ENCODE results near the gene GLIS2.

The GLIS2 gene

GRCh38 chr16:4362476-4363135 is 46.7 kb downstream of the GLIS2 start:
- peaks cover 10% of the 10 kb centered on the region for H3K36me3 ChIP-seq (ENCODE audit: insufficient read depth, low read length)
- H3K9me3 ChIP-seq (ENCODE audit: low read length), result no peaks in the 10 kb centered on the region
- H3K27me3 ChIP-seq (ENCODE audit: control insufficient read depth in 1 of 2, insufficient read depth in 2 of 2, low read length in 2 of 2), result no peaks in the 10 kb centered on the region
- H3K9ac ChIP-seq (ENCODE audit: low read length), result no peak overlapping the region
- no peak overlapping the region for H3K4me3 ChIP-seq (ENCODE audit: low read depth in 1 of 2, low read length in 2 of 2)
- H3K27ac ChIP-seq (ENCODE audit: low read depth, low read length), result no peak overlapping the region
- H3K4me1 ChIP-seq (ENCODE audit: insufficient read depth, low read length), result peaks cover 4% of the 10 kb centered on the region

- Histone ChIP-seq H3K27ac (ENCODE audit: low read depth, low read length) (no peak overlapping the region), H3K4me3 (ENCODE audit: low read depth in 1 of 2, low read length in 2 of 2) (no peak overlapping the region), H3K36me3 (ENCODE audit: insufficient read depth, low read length) (peaks cover 10% of the 10 kb centered on the region), H3K9ac (ENCODE audit: low read length) (no peak overlapping the region), H3K27me3 (ENCODE audit: control insufficient read depth in 1 of 2, insufficient read depth in 2 of 2, low read length in 2 of 2) (no peaks in the 10 kb centered on the region), H3K9me3 (ENCODE audit: low read length) (no peaks in the 10 kb centered on the region), H3K4me1 (ENCODE audit: insufficient read depth, low read length) (peaks cover under 1% of the 10 kb centered on the region)
Observed at GRCh38 chr16:4364196-4365013, 48.5 kb downstream of the GLIS2 start.

DNA sequence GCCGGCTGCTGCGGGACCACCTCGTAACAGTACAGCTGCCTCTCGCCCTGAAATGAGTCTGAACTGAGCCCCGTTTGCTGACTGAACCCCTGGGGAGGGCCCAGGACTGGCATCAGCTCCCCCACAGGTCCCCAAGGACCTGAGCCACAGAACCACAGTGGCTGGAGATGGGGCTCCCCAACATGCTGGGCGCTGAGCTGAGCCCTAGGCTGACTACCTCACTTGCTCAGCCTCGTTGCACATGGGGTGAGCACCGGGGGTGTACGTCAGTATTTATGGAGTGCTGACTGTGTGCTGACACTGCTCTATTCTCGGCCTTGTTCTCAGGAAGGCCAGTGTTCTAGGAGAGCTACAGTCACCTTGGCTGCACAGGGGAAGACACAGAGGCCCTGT is 49.1 kb downstream of the GLIS2 start:
- Histone ChIP-seq H3K27me3 (ENCODE audit: control insufficient read depth in 1 of 2, insufficient read depth in 2 of 2, low read length in 2 of 2) (no peaks in the 10 kb centered on the region), H3K36me3 (ENCODE audit: insufficient read depth, low read length) (peaks cover 8% of the 10 kb centered on the region), H3K9me3 (ENCODE audit: low read length) (no peaks in the 10 kb centered on the region), H3K4me3 (ENCODE audit: low read depth in 1 of 2, low read length in 2 of 2) (no peak overlapping the region), H3K4me1 (ENCODE audit: insufficient read depth, low read length) (peaks cover 2% of the 10 kb centered on the region), H3K27ac (ENCODE audit: low read depth, low read length) (no peak overlapping the region), H3K9ac (ENCODE audit: low read length) (no peak overlapping the region)

DNA sequence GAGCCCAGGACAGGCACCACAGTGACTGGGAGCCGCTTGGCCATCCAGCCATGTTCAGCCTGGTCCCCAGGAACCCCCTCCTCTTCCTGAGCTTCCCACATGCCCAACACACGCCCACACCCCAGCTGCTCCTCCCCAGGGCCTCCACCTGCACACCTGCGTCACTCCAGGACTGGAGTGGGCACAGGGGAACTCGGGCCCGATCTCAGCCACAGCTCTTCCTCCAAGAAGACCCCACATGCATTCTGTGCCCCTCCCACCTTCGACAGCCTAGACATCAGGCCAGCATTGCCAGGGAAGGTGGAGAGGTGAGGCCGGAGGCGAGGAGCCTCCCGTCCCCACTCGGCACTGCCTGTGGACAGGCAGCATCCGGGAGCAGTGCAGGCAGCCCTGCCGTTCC is 49.7 kb downstream of the GLIS2 start:
- H3K4me3 ChIP-seq (ENCODE audit: low read depth in 1 of 2, low read length in 2 of 2), result no peak overlapping the region
- no peaks in the 10 kb centered on the region for H3K27me3 ChIP-seq (ENCODE audit: control insufficient read depth in 1 of 2, insufficient read depth in 2 of 2, low read length in 2 of 2)
- no peak overlapping the region for H3K9ac ChIP-seq (ENCODE audit: low read length)
- no peaks in the 10 kb centered on the region for H3K9me3 ChIP-seq (ENCODE audit: low read length)
- peaks cover 4% of the 10 kb centered on the region for H3K4me1 ChIP-seq (ENCODE audit: insufficient read depth, low read length)
- H3K27ac ChIP-seq (ENCODE audit: low read depth, low read length), result no peak overlapping the region
- H3K36me3 ChIP-seq (ENCODE audit: insufficient read depth, low read length), result peaks cover 6% of the 10 kb centered on the region

DNA sequence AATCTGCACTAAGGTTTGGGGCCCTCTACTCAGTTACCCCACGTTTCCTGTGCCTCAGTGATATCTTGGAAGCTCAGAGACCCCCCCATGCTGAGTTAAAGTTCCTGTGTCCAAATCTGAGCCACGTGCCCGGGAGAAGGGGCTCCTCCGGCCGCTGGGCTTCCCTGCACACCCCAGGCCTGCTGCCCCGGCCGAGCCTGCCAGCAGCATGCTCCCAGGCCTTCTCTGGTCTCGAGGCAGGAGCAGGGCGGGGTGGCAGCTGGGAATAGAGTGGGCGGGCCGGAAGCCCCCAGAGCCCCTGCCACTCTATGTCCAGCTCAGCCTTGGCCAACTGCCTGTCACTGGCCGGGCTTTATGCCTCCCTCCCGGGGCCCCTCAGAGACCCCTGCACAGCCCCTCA is 50.1 kb downstream of the GLIS2 start:
- no peak overlapping the region for H3K27ac ChIP-seq (ENCODE audit: low read depth, low read length)
- H3K27me3 ChIP-seq (ENCODE audit: control insufficient read depth in 1 of 2, insufficient read depth in 2 of 2, low read length in 2 of 2), result no peaks in the 10 kb centered on the region
- no peak overlapping the region for H3K9ac ChIP-seq (ENCODE audit: low read length)
- no peaks in the 10 kb centered on the region for H3K9me3 ChIP-seq (ENCODE audit: low read length)
- H3K36me3 ChIP-seq (ENCODE audit: insufficient read depth, low read length), result peaks cover 6% of the 10 kb centered on the region
- H3K4me3 ChIP-seq (ENCODE audit: low read depth in 1 of 2, low read length in 2 of 2), result no peak overlapping the region
- peaks cover 6% of the 10 kb centered on the region for H3K4me1 ChIP-seq (ENCODE audit: insufficient read depth, low read length)

DNA sequence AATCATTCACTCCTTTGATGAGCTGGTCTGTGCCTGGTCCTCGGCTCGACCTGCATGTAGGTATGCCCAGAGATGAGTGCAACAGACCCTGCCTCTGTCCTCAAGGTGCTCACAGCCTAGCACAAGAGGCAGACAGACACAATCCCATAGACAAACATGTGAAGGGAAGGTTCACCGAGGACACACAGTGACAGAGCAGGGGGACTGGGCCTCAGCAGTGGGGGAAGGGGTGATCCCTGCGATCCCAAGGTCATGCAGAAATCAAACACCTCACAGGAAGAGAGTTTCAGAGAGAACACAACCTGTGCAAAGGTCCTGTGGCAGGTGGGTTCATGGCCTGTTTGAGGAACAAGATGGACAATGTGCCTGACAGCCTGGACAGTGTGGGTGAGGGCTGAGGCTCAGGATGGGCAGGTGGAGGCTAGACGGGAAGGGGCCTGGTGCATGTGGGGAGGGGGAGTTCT is 51.6 kb downstream of the GLIS2 start:
- H3K27ac ChIP-seq (ENCODE audit: low read depth, low read length), result no peak overlapping the region
- peaks cover 6% of the 10 kb centered on the region for H3K36me3 ChIP-seq (ENCODE audit: insufficient read depth, low read length)
- no peaks in the 10 kb centered on the region for H3K27me3 ChIP-seq (ENCODE audit: control insufficient read depth in 1 of 2, insufficient read depth in 2 of 2, low read length in 2 of 2)

DNA sequence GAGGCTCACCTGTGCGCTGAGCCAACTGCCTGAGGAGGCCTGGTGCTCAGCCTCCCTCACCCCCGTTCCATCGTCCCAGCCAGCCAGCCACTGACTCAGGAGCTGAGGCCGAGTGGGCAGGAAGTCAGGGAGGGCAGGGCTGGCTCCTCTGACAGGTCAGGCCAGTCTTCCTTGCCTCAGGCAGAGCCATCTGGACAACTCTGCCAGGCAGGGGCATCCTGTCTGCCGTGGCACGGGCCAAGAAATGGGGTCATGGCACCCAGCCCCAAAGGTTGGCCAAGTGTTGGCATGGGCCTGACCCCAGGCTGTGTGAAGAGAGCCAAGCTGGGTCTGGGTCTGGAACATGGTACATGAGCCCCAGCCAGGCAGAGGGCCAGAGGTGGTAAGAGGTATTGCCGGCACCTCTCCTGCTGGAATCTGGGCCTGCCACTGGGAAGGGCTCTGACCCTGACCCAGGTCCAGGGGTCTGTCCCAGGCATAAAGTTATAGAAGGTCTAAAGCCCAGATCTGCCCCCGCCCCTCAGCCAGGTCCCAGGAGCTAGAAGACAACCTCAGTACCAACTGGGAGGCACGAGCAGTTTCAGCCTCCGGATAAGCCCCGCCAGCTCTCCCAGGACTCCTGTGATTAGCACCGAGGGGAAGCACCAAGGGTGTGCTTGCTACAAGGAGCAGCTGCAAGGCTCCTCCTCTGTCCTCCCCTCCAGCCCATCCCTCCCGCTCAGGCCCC is 53.3 kb downstream of the GLIS2 start:
- Histone ChIP-seq H3K4me1 (ENCODE audit: insufficient read depth, low read length) (peaks cover 29% of the 10 kb centered on the region), H3K27ac (ENCODE audit: low read depth, low read length) (no peak overlapping the region), H3K9ac (ENCODE audit: low read length) (no peak overlapping the region), H3K27me3 (ENCODE audit: control insufficient read depth in 1 of 2, insufficient read depth in 2 of 2, low read length in 2 of 2) (no peaks in the 10 kb centered on the region), H3K36me3 (ENCODE audit: insufficient read depth, low read length) (peaks cover 3% of the 10 kb centered on the region), H3K9me3 (ENCODE audit: low read length) (no peaks in the 10 kb centered on the region), H3K4me3 (ENCODE audit: low read depth in 1 of 2, low read length in 2 of 2) (no peak overlapping the region)

More for the DNA sequence above, 51.6 kb downstream of the GLIS2 start:
- no peak overlapping the region for H3K9ac ChIP-seq (ENCODE audit: low read length)
- no peak overlapping the region for H3K4me3 ChIP-seq (ENCODE audit: low read depth in 1 of 2, low read length in 2 of 2)
- H3K4me1 ChIP-seq (ENCODE audit: insufficient read depth, low read length), result peaks cover 12% of the 10 kb centered on the region
- H3K9me3 ChIP-seq (ENCODE audit: low read length), result no peaks in the 10 kb centered on the region

- H3K27me3 ChIP-seq (ENCODE audit: control insufficient read depth in 1 of 2, insufficient read depth in 2 of 2, low read length in 2 of 2), result no peaks in the 10 kb centered on the region
- no peak overlapping the region for H3K9ac ChIP-seq (ENCODE audit: low read length)
- no peaks in the 10 kb centered on the region for H3K36me3 ChIP-seq (ENCODE audit: insufficient read depth, low read length)
- H3K4me1 ChIP-seq (ENCODE audit: insufficient read depth, low read length), result peaks cover 39% of the 10 kb centered on the region
- no peak overlapping the region for H3K4me3 ChIP-seq (ENCODE audit: low read depth in 1 of 2, low read length in 2 of 2)
- no peaks in the 10 kb centered on the region for H3K9me3 ChIP-seq (ENCODE audit: low read length)
- H3K27ac ChIP-seq (ENCODE audit: low read depth, low read length), result no peak overlapping the region
Observed at GRCh38 chr16:4370151-4370550, 54.3 kb downstream of the GLIS2 start.

DNA sequence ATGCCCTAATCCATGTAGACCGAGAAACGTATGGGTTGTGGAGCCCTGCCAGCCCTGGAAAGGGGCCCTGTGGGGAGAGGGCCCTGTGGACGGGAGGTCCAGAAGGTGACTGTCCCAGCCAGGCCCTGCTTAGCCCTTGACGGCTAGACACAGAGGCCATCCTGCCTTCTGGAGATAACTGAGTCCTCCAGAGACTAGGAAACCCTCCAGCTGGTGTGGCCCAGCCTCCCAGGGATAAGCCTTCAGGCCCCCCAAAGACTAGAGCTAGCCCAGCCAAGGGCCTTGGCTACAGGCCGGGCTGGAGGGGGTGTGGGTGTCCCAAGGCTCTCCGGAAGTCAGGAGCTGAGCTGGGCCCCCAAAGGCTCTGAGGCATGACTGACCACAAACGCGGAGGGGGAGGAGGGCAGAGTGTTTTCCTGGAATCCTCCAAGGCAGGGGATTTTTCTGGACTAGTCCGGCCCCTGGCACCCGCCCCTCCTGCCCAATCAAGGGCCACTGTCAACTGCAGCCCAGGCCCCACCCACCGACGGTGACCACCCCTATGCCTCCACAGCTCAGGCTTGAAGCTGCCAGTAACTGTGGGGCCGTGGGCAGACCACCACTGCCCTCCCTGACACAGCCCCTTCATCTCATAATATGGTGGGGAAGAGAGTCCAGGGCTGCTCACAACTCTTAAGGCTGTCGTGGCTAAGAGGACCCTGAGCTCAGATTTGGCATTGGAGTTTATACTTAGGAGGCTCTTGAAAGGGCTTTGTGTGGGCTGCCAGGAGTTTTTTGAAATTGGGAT is 54.9 kb downstream of the GLIS2 start:
- H3K4me3 ChIP-seq (ENCODE audit: low read depth in 1 of 2, low read length in 2 of 2), result peak overlapping the region in 1 of 2 donors; percentile 62

DNA sequence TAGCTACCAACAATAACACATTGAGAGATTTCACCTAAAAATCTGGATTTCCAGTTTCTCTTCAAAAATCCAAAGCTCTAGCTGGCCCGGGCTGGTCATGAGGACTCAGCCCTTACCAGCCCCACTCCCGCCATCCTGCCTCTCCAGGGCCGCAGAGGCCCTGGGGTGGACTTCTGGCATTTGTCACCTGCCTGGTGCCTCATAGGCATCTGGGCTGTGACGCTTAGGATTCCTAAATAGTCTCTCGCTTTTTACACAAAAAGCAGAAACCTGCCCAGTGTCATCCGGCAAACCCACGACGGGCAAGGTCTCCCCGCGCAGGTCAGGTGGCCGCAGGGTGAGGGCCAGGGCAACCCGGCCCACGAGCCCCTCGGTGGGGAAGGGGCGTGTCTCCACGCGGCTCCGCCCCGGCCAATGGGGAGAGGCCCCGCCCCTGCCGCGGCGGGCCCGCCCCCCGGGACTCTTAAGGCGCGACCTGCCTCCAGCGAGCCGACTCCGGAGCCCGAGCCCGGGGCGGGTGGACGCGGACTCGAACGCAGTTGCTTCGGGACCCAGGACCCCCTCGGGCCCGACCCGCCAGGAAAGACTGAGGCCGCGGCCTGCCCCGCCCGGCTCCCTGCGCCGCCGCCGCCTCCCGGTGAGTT is 55.6 kb downstream of the GLIS2 start, which contains the start of gene VASN:
Gene VASN, plus strand, starts transcription at position 492 of the 644 bp plus-strand sequence. CDS start 9,030 bp downstream, outside the sequence.
- peaks cover 48% of the 10 kb centered on the region for H3K4me1 ChIP-seq (ENCODE audit: insufficient read depth, low read length)
- H3K9ac ChIP-seq (ENCODE audit: low read length), result peak within 1 kb of the TSS; percentile 38
- H3K27ac ChIP-seq (ENCODE audit: low read depth, low read length), result peak within 1 kb of the TSS; percentile 90

More for the DNA sequence above, 54.9 kb downstream of the GLIS2 start:
- H3K27ac ChIP-seq (ENCODE audit: low read depth, low read length), result peak overlapping the region; percentile 67
- H3K4me1 ChIP-seq (ENCODE audit: insufficient read depth, low read length), result peaks cover 42% of the 10 kb centered on the region
- no peaks in the 10 kb centered on the region for H3K27me3 ChIP-seq (ENCODE audit: control insufficient read depth in 1 of 2, insufficient read depth in 2 of 2, low read length in 2 of 2)
- no peak overlapping the region for H3K9ac ChIP-seq (ENCODE audit: low read length)
- H3K36me3 ChIP-seq (ENCODE audit: insufficient read depth, low read length), result no peaks in the 10 kb centered on the region
- H3K9me3 ChIP-seq (ENCODE audit: low read length), result no peaks in the 10 kb centered on the region

More for the DNA sequence above, 55.6 kb downstream of the GLIS2 start, which contains the start of gene VASN:
- no peaks in the 10 kb centered on the region for H3K36me3 ChIP-seq (ENCODE audit: insufficient read depth, low read length)
- H3K9me3 ChIP-seq (ENCODE audit: low read length), result no peaks in the 10 kb centered on the region
- peak within 1 kb of the TSS; percentile 40 to 62 for H3K4me3 ChIP-seq (ENCODE audit: low read depth in 1 of 2, low read length in 2 of 2)
- no peaks in the 10 kb centered on the region for H3K27me3 ChIP-seq (ENCODE audit: control insufficient read depth in 1 of 2, insufficient read depth in 2 of 2, low read length in 2 of 2)
